ENCODE data around the gene MYO1A. TPM values are rescaled to one million over a fixed set of nuclear protein-coding genes. Genes with fewer than 3 reads are reported as not detected.

MYO1A gene
- polyA plus RNA-seq, 1 donor (not counting 4 experiments of a cell fraction or from before 2014, with no cell fraction given), result 0.01 TPM

DNA sequence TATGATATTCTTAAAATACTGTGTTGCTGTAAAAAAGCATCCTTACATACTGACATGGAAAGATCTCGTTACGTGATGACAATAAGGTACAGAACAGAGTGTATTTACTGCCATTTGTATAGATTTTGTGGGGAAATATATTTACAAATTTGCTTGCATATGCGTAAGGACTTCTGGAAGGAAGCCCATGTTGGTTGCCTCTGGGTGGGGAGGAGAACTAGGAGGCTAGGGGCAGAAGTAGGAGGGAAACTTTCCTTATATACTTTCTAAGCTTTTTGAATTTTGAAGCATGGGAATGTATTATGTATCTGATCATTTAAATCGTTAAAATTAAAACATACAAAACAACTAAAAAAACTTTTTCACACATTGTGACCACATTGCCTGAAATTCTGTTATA is 9.7 kb downstream of the MYO1A start:
- Histone ChIP-seq H3K27me3 (ENCODE audit: control insufficient read depth, extremely low read depth, insufficient read depth, low read length) (peaks cover 6% of the 10 kb centered on the region), H3K9ac (ENCODE audit: control insufficient read depth, extremely low read depth, insufficient read depth, low read length) (no peak overlapping the region), H3K4me2 (ENCODE audit: control insufficient read depth, extremely low read depth, insufficient read depth, low read depth, low read length) (no peak overlapping the region), H3K9me1 (ENCODE audit: control insufficient read depth, extremely low read depth, insufficient read depth, low read length) (no peaks in the 10 kb centered on the region), H3K79me2 (ENCODE audit: control insufficient read depth, insufficient read depth, low read length) (no peaks in the 10 kb centered on the region), H4K20me1 (ENCODE audit: control insufficient read depth, extremely low read depth, insufficient read depth, low read length) (no peaks in the 10 kb centered on the region), H2AFZ (ENCODE audit: control insufficient read depth, low read length) (no peak overlapping the region), H3K9me3 (ENCODE audit: control insufficient read depth, low read depth, low read length) (no peaks in the 10 kb centered on the region), H3K4me3 (ENCODE audit: control insufficient read depth in 2 of 3, extremely low read depth in 1 of 3, insufficient read depth in 2 of 3, low read depth in 1 of 3, low read length in 3 of 3) (no peak overlapping the region), H3K4me1 (ENCODE audit: control insufficient read depth, extremely low read depth, insufficient read depth, low read length) (no peaks in the 10 kb centered on the region), H3K36me3 (ENCODE audit: control insufficient read depth in 2 of 2, extremely low read depth in 1 of 2, insufficient read depth in 2 of 2, low read length in 2 of 2) (no peaks in the 10 kb centered on the region), H3K27ac (ENCODE audit: control insufficient read depth, insufficient read depth, low read length) (no peak overlapping the region)
- no peak for DNase-seq (ENCODE audit: low read depth, low spot score)
- TF ChIP-seq, protein P1, sequence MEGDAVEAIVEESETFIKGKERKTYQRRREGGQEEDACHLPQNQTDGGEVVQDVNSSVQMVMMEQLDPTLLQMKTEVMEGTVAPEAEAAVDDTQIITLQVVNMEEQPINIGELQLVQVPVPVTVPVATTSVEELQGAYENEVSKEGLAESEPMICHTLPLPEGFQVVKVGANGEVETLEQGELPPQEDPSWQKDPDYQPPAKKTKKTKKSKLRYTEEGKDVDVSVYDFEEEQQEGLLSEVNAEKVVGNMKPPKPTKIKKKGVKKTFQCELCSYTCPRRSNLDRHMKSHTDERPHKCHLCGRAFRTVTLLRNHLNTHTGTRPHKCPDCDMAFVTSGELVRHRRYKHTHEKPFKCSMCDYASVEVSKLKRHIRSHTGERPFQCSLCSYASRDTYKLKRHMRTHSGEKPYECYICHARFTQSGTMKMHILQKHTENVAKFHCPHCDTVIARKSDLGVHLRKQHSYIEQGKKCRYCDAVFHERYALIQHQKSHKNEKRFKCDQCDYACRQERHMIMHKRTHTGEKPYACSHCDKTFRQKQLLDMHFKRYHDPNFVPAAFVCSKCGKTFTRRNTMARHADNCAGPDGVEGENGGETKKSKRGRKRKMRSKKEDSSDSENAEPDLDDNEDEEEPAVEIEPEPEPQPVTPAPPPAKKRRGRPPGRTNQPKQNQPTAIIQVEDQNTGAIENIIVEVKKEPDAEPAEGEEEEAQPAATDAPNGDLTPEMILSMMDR (optimal IDR thresholded peaks at IDR 0.05 in 1 of 3, IDR thresholded peaks at IDR 0.05 in 1 of 3, conservative IDR thresholded peaks at IDR 0.05 in 1 of 3; ENCODE audit: extremely low read depth in 1 of 3, insufficient read depth in 2 of 3, low read length in 3 of 3), result no peak
- TF ChIP-seq EZH2 (IDR thresholded peaks at IDR 0.05; ENCODE audit: low read length), result no peak
- dilution Hi-C loops (cut with MboI; ENCODE audit: extremely low pct_ligation_motif_present, low sequenced_read_pairs), result no loop called here
- no peak for FAIRE-seq

DNA sequence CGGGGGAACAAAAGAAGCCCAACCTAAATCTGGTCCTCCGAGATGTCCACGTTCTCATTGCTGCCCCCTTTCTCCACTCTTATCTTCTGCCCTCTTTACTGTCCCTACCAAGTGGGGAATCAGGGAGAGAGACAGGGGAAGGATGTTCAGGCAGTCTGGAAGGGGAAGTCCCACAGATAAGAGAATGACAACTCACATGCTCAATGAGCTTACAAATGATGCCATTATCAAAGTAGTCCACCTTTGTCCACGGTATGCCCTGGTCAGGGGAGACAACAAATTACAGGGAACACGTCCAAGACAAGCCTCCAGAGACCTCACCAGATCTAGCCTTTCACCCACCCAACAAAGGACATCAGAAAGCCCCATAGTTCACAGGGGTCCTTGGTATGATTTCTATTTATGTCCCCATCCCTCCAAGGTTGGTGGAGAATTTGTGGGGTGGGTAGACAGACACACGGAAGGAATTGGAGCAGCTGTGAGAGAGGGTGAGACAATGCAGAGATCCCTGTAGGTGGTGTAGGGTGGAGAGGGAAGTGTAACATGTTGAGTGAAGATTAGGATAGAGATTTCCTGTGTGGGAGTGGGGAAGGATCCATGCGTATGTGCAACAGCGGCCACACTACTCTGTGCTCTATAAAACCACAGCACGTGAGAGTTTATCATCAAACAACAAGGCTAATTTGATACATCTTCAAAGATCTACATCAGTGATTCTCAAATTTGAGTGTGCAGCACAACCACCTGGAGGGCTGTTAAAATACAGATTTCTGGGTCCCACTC is 10.7 kb downstream of the MYO1A start:
- Histone ChIP-seq H2AFZ (ENCODE audit: control insufficient read depth, low read length) (no peak overlapping the region), H4K20me1 (ENCODE audit: control insufficient read depth, extremely low read depth, insufficient read depth, low read length) (no peaks in the 10 kb centered on the region), H3K36me3 (ENCODE audit: control insufficient read depth in 2 of 2, extremely low read depth in 1 of 2, insufficient read depth in 2 of 2, low read length in 2 of 2) (no peaks in the 10 kb centered on the region), H3K4me1 (ENCODE audit: control insufficient read depth, extremely low read depth, insufficient read depth, low read length) (no peaks in the 10 kb centered on the region), H3K27ac (ENCODE audit: control insufficient read depth, insufficient read depth, low read length) (no peak overlapping the region), H3K9ac (ENCODE audit: control insufficient read depth, extremely low read depth, insufficient read depth, low read length) (no peak overlapping the region), H3K79me2 (ENCODE audit: control insufficient read depth, insufficient read depth, low read length) (no peaks in the 10 kb centered on the region), H3K9me1 (ENCODE audit: control insufficient read depth, extremely low read depth, insufficient read depth, low read length) (no peaks in the 10 kb centered on the region), H3K4me2 (ENCODE audit: control insufficient read depth, extremely low read depth, insufficient read depth, low read depth, low read length) (no peak overlapping the region), H3K27me3 (ENCODE audit: control insufficient read depth, extremely low read depth, insufficient read depth, low read length) (peaks cover 6% of the 10 kb centered on the region), H3K9me3 (ENCODE audit: control insufficient read depth, low read depth, low read length) (no peaks in the 10 kb centered on the region), H3K4me3 (ENCODE audit: control insufficient read depth in 2 of 3, extremely low read depth in 1 of 3, insufficient read depth in 2 of 3, low read depth in 1 of 3, low read length in 3 of 3) (no peak overlapping the region)
- FAIRE-seq, result no peak
- DNase-seq (ENCODE audit: low read depth, low spot score), result no peak
- dilution Hi-C loops (cut with MboI; ENCODE audit: extremely low pct_ligation_motif_present, low sequenced_read_pairs), result no loop called here
- no peak for TF ChIP-seq EZH2 (IDR thresholded peaks at IDR 0.05; ENCODE audit: low read length)
- TF ChIP-seq, protein P1 (optimal IDR thresholded peaks at IDR 0.05 in 1 of 3, IDR thresholded peaks at IDR 0.05 in 1 of 3, conservative IDR thresholded peaks at IDR 0.05 in 1 of 3; ENCODE audit: extremely low read depth in 1 of 3, insufficient read depth in 2 of 3, low read length in 3 of 3), result no peak
